Osteoblast (primary cell): ENCODE results near the gene FXR2. TPM values are rescaled to one million over a fixed set of nuclear protein-coding genes. Genes with fewer than 3 reads are reported as not detected.

Experiments used
- DNase-seq: peaks from one replicate; pipeline ENCODE4 v3.0.0; 2011; ENCODE audit warnings: low spot score, mixed read lengths; ENCODE audit not compliant: insufficient read length; ENCODE audit errors: missing footprints
- H2AFZ ChIP-seq: 2 replicates; pipeline ENCODE4 v1.6.0; 2011; ENCODE audit warnings: mild to moderate bottlenecking, low read length
- H3K27ac ChIP-seq: 2 replicates; pipeline ENCODE4 v1.5.1; 2011; ENCODE audit warnings: mild to moderate bottlenecking, low read depth, low read length, moderate library complexity
- H3K27me3 ChIP-seq: 2 replicates; pipeline ENCODE4 v1.6.0; 2012; ENCODE audit warnings: mild to moderate bottlenecking, control low read depth, inconsistent platforms, low read length, moderate library complexity; ENCODE audit not compliant: insufficient read depth
- H3K36me3 ChIP-seq: 2 replicates; pipeline ENCODE4 v1.5.1; 2011; ENCODE audit warnings: mild to moderate bottlenecking, low read length, control low read depth, moderate library complexity; ENCODE audit not compliant: insufficient read depth
- H3K4me1 ChIP-seq: 2 replicates; pipeline ENCODE4 v1.5.1; 2011; ENCODE audit warnings: mild to moderate bottlenecking, low read length, control low read depth, moderate library complexity; ENCODE audit not compliant: insufficient read depth
- H3K4me2 ChIP-seq: 2 replicates; pipeline ENCODE4 v1.6.0; 2011; ENCODE audit warnings: mild to moderate bottlenecking, low read length; ENCODE audit not compliant: insufficient read depth
- H3K4me3 ChIP-seq: fragments of 200-600 bp; sonication (generic); 3 replicates; pipeline ENCODE4 v1.5.1; 2012; ENCODE audit warnings: mild to moderate bottlenecking, low read length, inconsistent platforms; ENCODE audit not compliant: insufficient read depth
- H3K79me2 ChIP-seq: 2 replicates; pipeline ENCODE4 v1.6.0; 2012; ENCODE audit warnings: mild to moderate bottlenecking, low read length, control low read depth, inconsistent platforms; ENCODE audit not compliant: insufficient read depth
- H3K9me3 ChIP-seq: 2 replicates; pipeline ENCODE4 v1.5.1; 2011; ENCODE audit warnings: low read depth, low read length, control low read depth
- H4K20me1 ChIP-seq: 2 replicates; pipeline ENCODE4 v1.6.0; 2012; ENCODE audit warnings: mild to moderate bottlenecking, low read length, control low read depth; ENCODE audit not compliant: insufficient read depth
- total RNA-seq: library from RNA; depleted of rRNA; stranded (reverse); fragments of >200 nt; gene quantifications from 2 replicates; pipeline ENCODE4 v1.2.3, GENCODE V29; 2012
- TF ChIP-seq, protein P1 (sequence below): IDR thresholded peaks from 2 replicates; pipeline ENCODE4 v1.5.1; 2011; ENCODE audit warnings: mild to moderate bottlenecking, low read depth, low read length, moderate library complexity; ENCODE audit errors: extremely low read depth

The FXR2 gene
- total RNA-seq, 1 donor = 42.7 TPM

DNA sequence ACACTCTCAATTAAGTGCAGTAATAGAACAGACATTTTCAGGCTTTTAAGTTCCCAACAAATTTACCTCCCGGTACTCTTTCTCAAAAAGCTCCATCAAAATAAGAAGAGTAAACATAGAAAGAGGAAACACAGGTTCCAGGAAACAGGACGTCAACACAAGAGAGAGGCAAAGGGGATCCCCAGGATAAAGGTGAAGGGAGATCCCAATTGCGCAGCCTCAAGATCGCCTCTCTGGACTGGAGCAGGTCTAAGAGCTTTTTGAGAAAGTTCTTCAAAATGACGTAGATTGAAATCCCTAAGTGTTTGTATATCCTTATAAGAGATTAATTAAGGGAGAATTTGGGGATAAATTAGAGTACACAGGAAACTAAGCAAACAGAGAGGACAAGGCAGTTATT, 3.9 kb upstream of the FXR2 start:
- no peak for DNase-seq
- Histone ChIP-seq H3K79me2 (peaks cover 8% of the 10 kb centered on the region), H3K4me2 (no peak overlapping the region), H3K4me3 (no peak overlapping the region), H3K9me3 (no peaks in the 10 kb centered on the region), H3K4me1 (peaks cover 4% of the 10 kb centered on the region), H3K27me3 (no peaks in the 10 kb centered on the region), H3K27ac (no peak overlapping the region), H2AFZ (no peak overlapping the region), H4K20me1 (peaks cover 6% of the 10 kb centered on the region), H3K36me3 (no peaks in the 10 kb centered on the region)
- TF ChIP-seq, protein P1, sequence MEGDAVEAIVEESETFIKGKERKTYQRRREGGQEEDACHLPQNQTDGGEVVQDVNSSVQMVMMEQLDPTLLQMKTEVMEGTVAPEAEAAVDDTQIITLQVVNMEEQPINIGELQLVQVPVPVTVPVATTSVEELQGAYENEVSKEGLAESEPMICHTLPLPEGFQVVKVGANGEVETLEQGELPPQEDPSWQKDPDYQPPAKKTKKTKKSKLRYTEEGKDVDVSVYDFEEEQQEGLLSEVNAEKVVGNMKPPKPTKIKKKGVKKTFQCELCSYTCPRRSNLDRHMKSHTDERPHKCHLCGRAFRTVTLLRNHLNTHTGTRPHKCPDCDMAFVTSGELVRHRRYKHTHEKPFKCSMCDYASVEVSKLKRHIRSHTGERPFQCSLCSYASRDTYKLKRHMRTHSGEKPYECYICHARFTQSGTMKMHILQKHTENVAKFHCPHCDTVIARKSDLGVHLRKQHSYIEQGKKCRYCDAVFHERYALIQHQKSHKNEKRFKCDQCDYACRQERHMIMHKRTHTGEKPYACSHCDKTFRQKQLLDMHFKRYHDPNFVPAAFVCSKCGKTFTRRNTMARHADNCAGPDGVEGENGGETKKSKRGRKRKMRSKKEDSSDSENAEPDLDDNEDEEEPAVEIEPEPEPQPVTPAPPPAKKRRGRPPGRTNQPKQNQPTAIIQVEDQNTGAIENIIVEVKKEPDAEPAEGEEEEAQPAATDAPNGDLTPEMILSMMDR = no peak

DNA sequence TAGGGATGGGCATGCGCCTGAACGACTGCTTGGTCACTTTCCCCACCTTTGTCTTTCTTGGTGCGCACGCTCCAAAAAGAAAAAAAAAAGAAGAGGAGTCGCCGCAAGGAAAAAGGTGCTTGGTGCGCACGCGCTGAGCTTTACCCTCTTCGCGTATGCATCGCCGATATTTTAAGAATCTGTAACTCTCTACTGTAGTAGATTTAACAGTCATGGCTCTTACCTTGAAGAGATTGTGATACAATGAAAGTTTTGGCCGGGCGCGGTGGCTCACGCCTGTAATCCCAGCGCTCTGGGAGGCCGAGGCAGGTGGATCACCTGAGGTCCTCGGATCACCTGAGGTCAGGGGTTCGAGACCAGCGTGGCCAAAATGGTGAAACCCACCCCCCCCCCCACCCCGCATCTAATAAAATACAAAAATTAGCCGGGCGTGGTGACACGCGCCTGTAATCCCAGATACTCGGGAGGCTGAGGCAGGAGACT, 609 bp upstream of the FXR2 start:
- TF ChIP-seq, protein P1 = no peak
- Histone ChIP-seq H3K27me3 (no peaks in the 10 kb centered on the region), H4K20me1 (peaks cover 32% of the 10 kb centered on the region), H3K27ac (peak overlapping the region; percentile 71), H2AFZ (peak overlapping the region; percentile 96), H3K79me2 (peaks cover 39% of the 10 kb centered on the region), H3K9me3 (no peaks in the 10 kb centered on the region), H3K4me1 (peaks cover 23% of the 10 kb centered on the region), H3K4me3 (peak overlapping the region; percentile 92), H3K36me3 (peaks cover 9% of the 10 kb centered on the region), H3K4me2 (peak overlapping the region; percentile 94)
- no peak for DNase-seq

DNA sequence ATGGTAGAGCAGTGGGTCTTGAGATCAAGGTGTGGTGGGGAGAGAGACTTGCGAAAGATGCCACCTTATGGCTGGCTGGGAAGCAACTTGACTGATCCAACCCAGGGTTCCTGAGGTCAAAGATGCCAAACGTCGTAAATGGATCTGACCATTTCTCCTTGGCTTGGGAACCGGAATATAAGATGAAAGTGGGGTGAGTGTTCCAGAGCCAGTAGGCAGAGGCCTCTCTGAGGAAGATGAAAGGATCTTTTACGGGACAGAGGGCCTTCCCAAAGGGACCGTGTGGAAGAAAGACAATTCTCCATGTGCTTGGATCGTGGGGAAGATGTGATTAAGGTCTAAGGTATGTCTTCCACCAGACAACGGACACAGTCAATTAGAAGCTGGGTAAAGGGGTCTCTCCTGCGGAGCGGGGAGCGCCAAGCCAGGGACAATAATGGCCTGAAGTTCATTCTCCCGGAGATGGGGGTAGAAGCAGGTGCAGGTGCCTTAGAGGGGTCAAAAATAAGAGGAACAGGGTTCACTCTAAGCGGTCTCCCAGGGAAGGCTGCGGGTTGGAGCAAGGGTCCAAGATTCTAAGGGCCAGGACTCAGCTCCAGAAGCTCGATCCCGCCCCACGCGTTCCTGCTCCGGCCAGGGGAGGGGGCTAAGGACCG, 800 bp downstream of the FXR2 start:
- H3K4me2 ChIP-seq = peak overlapping the region; percentile 80
- DNase-seq = peak; percentile 73
- H3K36me3 ChIP-seq = peaks cover 17% of the 10 kb centered on the region
- H2AFZ ChIP-seq = peak overlapping the region; percentile 26
- peak overlapping the region; percentile 92 for H3K4me3 ChIP-seq
- peaks cover 52% of the 10 kb centered on the region for H3K79me2 ChIP-seq
- peaks cover 23% of the 10 kb centered on the region for H3K4me1 ChIP-seq
- TF ChIP-seq, protein P1 = no peak
- H4K20me1 ChIP-seq = peaks cover 42% of the 10 kb centered on the region
- no peaks in the 10 kb centered on the region for H3K27me3 ChIP-seq
- H3K27ac ChIP-seq = peak overlapping the region; percentile 67
- no peaks in the 10 kb centered on the region for H3K9me3 ChIP-seq

DNA sequence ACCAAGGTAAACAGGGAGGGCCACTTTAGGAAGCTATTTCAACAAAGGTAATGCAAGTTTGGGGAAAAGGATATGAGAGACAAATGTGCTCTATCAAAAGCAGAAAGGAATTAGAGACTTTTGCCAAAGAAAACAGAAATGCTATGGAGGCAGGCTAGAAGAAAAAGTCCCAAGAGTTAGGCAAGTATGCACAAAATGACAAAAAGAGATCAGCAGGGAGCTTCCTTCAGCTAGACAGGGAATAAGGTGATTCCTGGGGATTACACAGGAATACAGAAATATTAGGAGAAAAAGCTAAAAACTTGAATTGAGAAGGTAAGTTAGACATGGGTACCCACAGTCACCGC, 2.4 kb downstream of the FXR2 start:
- Histone ChIP-seq H3K9me3 (no peaks in the 10 kb centered on the region), H3K27me3 (no peaks in the 10 kb centered on the region), H3K79me2 (peaks cover 68% of the 10 kb centered on the region), H3K36me3 (peaks cover 22% of the 10 kb centered on the region), H3K4me2 (peak overlapping the region; percentile 62), H3K4me1 (peaks cover 23% of the 10 kb centered on the region), H3K27ac (peak overlapping the region; percentile 39), H4K20me1 (peaks cover 46% of the 10 kb centered on the region), H3K4me3 (peak overlapping the region; percentile 45), H2AFZ (no peak overlapping the region)
- peak; percentile 73 for DNase-seq
- TF ChIP-seq, protein P1 = no peak
